Chondrocyte (in vitro differentiated cells): ENCODE measurements around the gene EPGN. TPM values are rescaled to one million over a fixed set of nuclear protein-coding genes. Genes with fewer than 3 reads are reported as not detected.

Source experiments
- DNase-seq: peaks from one replicate; pipeline ENCODE4 v3.0.0; 2021; ENCODE audit warnings: mixed read lengths, low spot score
- H3K27ac Mint-ChIP-seq: one replicate; pipeline ENCODE4 v1.8.0; 2021; ENCODE audit warnings: mild to moderate bottlenecking, moderate library complexity, mixed read lengths; ENCODE audit not compliant: unreplicated experiment
- H3K27me3 Mint-ChIP-seq: 2 replicates; pipeline ENCODE4 v1.8.0; 2021; ENCODE audit warnings: low read depth, mixed read lengths
- H3K36me3 Mint-ChIP-seq: 2 replicates; pipeline ENCODE4 v1.8.0; 2021; ENCODE audit warnings: low read depth, mixed read lengths
- H3K4me1 Mint-ChIP-seq: 2 replicates; pipeline ENCODE4 v1.8.0; 2021; ENCODE audit warnings: low read depth, mild to moderate bottlenecking, mixed read lengths
- H3K4me3 Mint-ChIP-seq: one replicate; pipeline ENCODE4 v1.8.0; 2021; ENCODE audit warnings: mild to moderate bottlenecking, moderate library complexity, mixed read lengths; ENCODE audit not compliant: unreplicated experiment
- H3K9me3 Mint-ChIP-seq: 2 replicates; pipeline ENCODE4 v1.8.0; 2021; ENCODE audit warnings: low read depth, mixed read lengths
- CTCF ChIP-seq: fragments of 200-600 bp; sonication (generic); IDR thresholded peaks from 2 replicates; pipeline ENCODE4 v1.5.0; 2021; ENCODE audit warnings: antibody characterized with exemption, mild to moderate bottlenecking, moderate library complexity
- total RNA-seq: library from RNA; stranded (reverse); gene quantifications from 3 replicates; pipeline ENCODE4 v1.2.1, GENCODE V29; 2021

Gene EPGN
- total RNA-seq, 1 donor from 2014 or later, result 0.62 TPM

GRCh38 chr4:74330295-74330750 lies 22.1 kb downstream of the EPGN start:
- DNase-seq, result no peak
- Mint-ChIP-seq H3K27ac (no peak overlapping the region), H3K4me1 (peaks cover 7% of the 10 kb centered on the region), H3K36me3 (no peaks in the 10 kb centered on the region), H3K4me3 (no peak overlapping the region), H3K9me3 (peaks cover 5% of the 10 kb centered on the region), H3K27me3 (peaks cover 17% of the 10 kb centered on the region)
- no peak for TF ChIP-seq CTCF

- peaks cover 5% of the 10 kb centered on the region for H3K9me3 Mint-ChIP-seq
- no peak overlapping the region for H3K27ac Mint-ChIP-seq
- TF ChIP-seq CTCF, result no peak
- no peak for DNase-seq
- no peaks in the 10 kb centered on the region for H3K36me3 Mint-ChIP-seq
- H3K27me3 Mint-ChIP-seq, result peaks cover 17% of the 10 kb centered on the region
- no peak overlapping the region for H3K4me3 Mint-ChIP-seq
- H3K4me1 Mint-ChIP-seq, result peaks cover 7% of the 10 kb centered on the region
These were observed 23.0 kb downstream of the EPGN start for GRCh38 chr4:74331252-74331651.

GRCh38 chr4:74331944-74332343 lies 23.7 kb downstream of the EPGN start:
- TF ChIP-seq CTCF, result no peak
- Mint-ChIP-seq H3K4me3 (no peak overlapping the region), H3K27ac (no peak overlapping the region), H3K27me3 (peaks cover 19% of the 10 kb centered on the region), H3K36me3 (no peaks in the 10 kb centered on the region), H3K9me3 (peaks cover 5% of the 10 kb centered on the region), H3K4me1 (peaks cover 7% of the 10 kb centered on the region)
- DNase-seq, result no peak

GRCh38 chr4:74334636-74335035 lies 26.4 kb downstream of the EPGN start:
- H3K4me3 Mint-ChIP-seq, result no peak overlapping the region
- no peak overlapping the region for H3K27ac Mint-ChIP-seq
- DNase-seq, result no peak
- no peaks in the 10 kb centered on the region for H3K9me3 Mint-ChIP-seq
- no peak for TF ChIP-seq CTCF
- peaks cover 24% of the 10 kb centered on the region for H3K27me3 Mint-ChIP-seq
- H3K36me3 Mint-ChIP-seq, result no peaks in the 10 kb centered on the region
- H3K4me1 Mint-ChIP-seq, result no peaks in the 10 kb centered on the region

- Mint-ChIP-seq H3K4me1 (no peaks in the 10 kb centered on the region), H3K36me3 (no peaks in the 10 kb centered on the region), H3K27ac (no peak overlapping the region), H3K4me3 (no peak overlapping the region), H3K27me3 (peaks cover 25% of the 10 kb centered on the region), H3K9me3 (peaks cover 4% of the 10 kb centered on the region)
- TF ChIP-seq CTCF, result no peak
- DNase-seq, result no peak
These were observed 27.2 kb downstream of the EPGN start for GRCh38 chr4:74335341-74336021.
